ENCODE data around the gene STN1. TPM values are rescaled to one million over a fixed set of nuclear protein-coding genes. Genes with fewer than 3 reads are reported as not detected.
A peak's percentile ranks its signal among the peaks of the same experiment; 100 is the strongest.

The STN1 gene
- total and polyA plus RNA-seq, 2 experiments from 2014 or later: 20.5 to 20.8 TPM

- H3K36me3 ChIP-seq (ENCODE audit: low read depth): no peaks in the 10 kb centered on the region
- peak overlapping the region; percentile 83 for H3K4me2 ChIP-seq (ENCODE audit: unreplicated experiment)
- H2AFZ ChIP-seq: peak overlapping the region; percentile 76
- no peak for DNase-seq
- peaks cover 50% of the 10 kb centered on the region for H3K4me1 ChIP-seq (ENCODE audit: insufficient read depth)
- H3K79me2 ChIP-seq (ENCODE audit: insufficient read depth): peaks cover 27% of the 10 kb centered on the region; the same call in 1 of the 2 replicates
- 11 to 16% methylated on average over 13 of the region's 13 CpGs for WGBS, 2 experiments (ENCODE audit: low coverage in 1 of 2, low lambda C conversion rate in 2 of 2, missing lambda C conversion rate in 2 of 2)
- H3K27me3 ChIP-seq (replicated peaks; ENCODE audit: insufficient read depth): no peaks in the 10 kb centered on the region
- TF ChIP-seq EZH2 (IDR thresholded peaks at IDR 0.05; ENCODE audit: insufficient read depth, poor library complexity, severe bottlenecking): no peak
- TF ChIP-seq EZH2phosphoT487 (IDR thresholded peaks at IDR 0.05; ENCODE audit: insufficient read depth, low read depth): no peak
- H3F3A ChIP-seq (ENCODE audit: insufficient read depth): peaks cover 44% of the 10 kb centered on the region
- H3K27ac ChIP-seq: peak overlapping the region; percentile 32
- no peaks in the 10 kb centered on the region for H4K20me1 ChIP-seq (ENCODE audit: insufficient read depth)
- H3K9me3 ChIP-seq (ENCODE audit: low read depth): no peaks in the 10 kb centered on the region
- H3K4me3 ChIP-seq: peak overlapping the region; percentile 81
- in situ Hi-C loops (cut with MboI): no loop called here
- H3K9me2 ChIP-seq (ENCODE audit: insufficient read depth): no peaks in the 10 kb centered on the region
- H3K9ac ChIP-seq: peak overlapping the region; percentile 89
These were observed 63.7 kb downstream of the STN1 start for GRCh38 chr10:103854265-103854685.

- peak overlapping the region; percentile 76; the same call in 1 of the 2 replicates for H2AFZ ChIP-seq
- WGBS, 2 experiments (ENCODE audit: low coverage in 1 of 2, low lambda C conversion rate in 2 of 2, missing lambda C conversion rate in 2 of 2): 52 to 58% methylated on average over 9 of the region's 9 CpGs
- H3K9ac ChIP-seq: peak overlapping the region; percentile 89
- in situ Hi-C loops (cut with MboI): no loop called here
- peaks cover 27% of the 10 kb centered on the region; the same call in 1 of the 2 replicates for H3K79me2 ChIP-seq (ENCODE audit: insufficient read depth)
- no peaks in the 10 kb centered on the region for H4K20me1 ChIP-seq (ENCODE audit: insufficient read depth)
- peaks cover 49% of the 10 kb centered on the region for H3F3A ChIP-seq (ENCODE audit: insufficient read depth)
- H3K27me3 ChIP-seq (replicated peaks; ENCODE audit: insufficient read depth): no peaks in the 10 kb centered on the region
- peak overlapping the region; percentile 83 for H3K4me2 ChIP-seq (ENCODE audit: unreplicated experiment)
- H3K27ac ChIP-seq: peak overlapping the region; percentile 99
- peaks cover 54% of the 10 kb centered on the region for H3K4me1 ChIP-seq (ENCODE audit: insufficient read depth)
- peak overlapping the region; percentile 81 for H3K4me3 ChIP-seq
- TF ChIP-seq EZH2phosphoT487 (IDR thresholded peaks at IDR 0.05; ENCODE audit: insufficient read depth, low read depth): no peak
- TF ChIP-seq EZH2 (IDR thresholded peaks at IDR 0.05; ENCODE audit: insufficient read depth, poor library complexity, severe bottlenecking): no peak
- DNase-seq: no peak
- H3K9me3 ChIP-seq (ENCODE audit: low read depth): no peaks in the 10 kb centered on the region
- H3K36me3 ChIP-seq (ENCODE audit: low read depth): no peaks in the 10 kb centered on the region
- no peaks in the 10 kb centered on the region for H3K9me2 ChIP-seq (ENCODE audit: insufficient read depth)
These were observed 64.3 kb downstream of the STN1 start for GRCh38 chr10:103853428-103854264.

GRCh38 chr10:103852856-103853255 is 65.1 kb downstream of the STN1 start:
- Histone ChIP-seq H3K4me3 (peak overlapping the region; percentile 11; the same call in 1 of the 2 replicates), H3K27me3 (replicated peaks; ENCODE audit: insufficient read depth) (no peaks in the 10 kb centered on the region), H4K20me1 (ENCODE audit: insufficient read depth) (no peaks in the 10 kb centered on the region), H3K27ac (peak overlapping the region; percentile 99), H3K79me2 (ENCODE audit: insufficient read depth) (peaks cover 27% of the 10 kb centered on the region; the same call in 1 of the 2 replicates), H3F3A (ENCODE audit: insufficient read depth) (peaks cover 56% of the 10 kb centered on the region), H3K36me3 (ENCODE audit: low read depth) (no peaks in the 10 kb centered on the region), H2AFZ (no peak overlapping the region), H3K4me2 (ENCODE audit: unreplicated experiment) (peak overlapping the region; percentile 69), H3K9me3 (ENCODE audit: low read depth) (no peaks in the 10 kb centered on the region), H3K9me2 (ENCODE audit: insufficient read depth) (no peaks in the 10 kb centered on the region), H3K9ac (peak overlapping the region; percentile 89), H3K4me1 (ENCODE audit: insufficient read depth) (peaks cover 54% of the 10 kb centered on the region)
- in situ Hi-C loops (cut with MboI): no loop called here
- DNase-seq: peak; percentile 70
- WGBS, 2 experiments (ENCODE audit: low coverage in 1 of 2, low lambda C conversion rate in 2 of 2, missing lambda C conversion rate in 2 of 2): 33 to 39% methylated on average over 7 of the region's 7 CpGs
- TF ChIP-seq EZH2phosphoT487 (IDR thresholded peaks at IDR 0.05; ENCODE audit: insufficient read depth, low read depth) (no peak), EZH2 (IDR thresholded peaks at IDR 0.05; ENCODE audit: insufficient read depth, poor library complexity, severe bottlenecking) (no peak)

GRCh38 chr10:103852189-103852711 is 65.7 kb downstream of the STN1 start:
- Histone ChIP-seq H3K4me2 (ENCODE audit: unreplicated experiment) (peak overlapping the region; percentile 69), H3K9me2 (ENCODE audit: insufficient read depth) (no peaks in the 10 kb centered on the region), H3K9me3 (ENCODE audit: low read depth) (no peaks in the 10 kb centered on the region), H3K4me3 (0 out of 2 replicates have a peak overlapping the region, but pooled peaks have one; percentile 11), H3K79me2 (ENCODE audit: insufficient read depth) (peaks cover 29% of the 10 kb centered on the region; the same call in 1 of the 2 replicates), H3K9ac (peak overlapping the region; percentile 89), H4K20me1 (ENCODE audit: insufficient read depth) (no peaks in the 10 kb centered on the region), H3F3A (ENCODE audit: insufficient read depth) (peaks cover 56% of the 10 kb centered on the region), H3K4me1 (ENCODE audit: insufficient read depth) (peaks cover 54% of the 10 kb centered on the region), H3K36me3 (ENCODE audit: low read depth) (no peaks in the 10 kb centered on the region), H2AFZ (no peak overlapping the region), H3K27me3 (replicated peaks; ENCODE audit: insufficient read depth) (no peaks in the 10 kb centered on the region), H3K27ac (peak overlapping the region; percentile 99)
- peak; percentile 92 for DNase-seq
- in situ Hi-C loops (cut with MboI): no loop called here
- TF ChIP-seq EZH2 (IDR thresholded peaks at IDR 0.05; ENCODE audit: insufficient read depth, poor library complexity, severe bottlenecking): no peak
- no peak for TF ChIP-seq EZH2phosphoT487 (IDR thresholded peaks at IDR 0.05; ENCODE audit: insufficient read depth, low read depth)
- WGBS, 2 experiments (ENCODE audit: low coverage in 1 of 2, low lambda C conversion rate in 2 of 2, missing lambda C conversion rate in 2 of 2): 19 to 28% methylated on average over 11 of the region's 11 CpGs

Measured in GM23248 (cell line).